ENCODE results near the gene ARHGAP27.
"Not testable (repeated sequence)": the region's sequence is repeated elsewhere in the genome, so short reads cannot be mapped to it uniquely, and the experiment has no call there.

ARHGAP27 gene, protein sequence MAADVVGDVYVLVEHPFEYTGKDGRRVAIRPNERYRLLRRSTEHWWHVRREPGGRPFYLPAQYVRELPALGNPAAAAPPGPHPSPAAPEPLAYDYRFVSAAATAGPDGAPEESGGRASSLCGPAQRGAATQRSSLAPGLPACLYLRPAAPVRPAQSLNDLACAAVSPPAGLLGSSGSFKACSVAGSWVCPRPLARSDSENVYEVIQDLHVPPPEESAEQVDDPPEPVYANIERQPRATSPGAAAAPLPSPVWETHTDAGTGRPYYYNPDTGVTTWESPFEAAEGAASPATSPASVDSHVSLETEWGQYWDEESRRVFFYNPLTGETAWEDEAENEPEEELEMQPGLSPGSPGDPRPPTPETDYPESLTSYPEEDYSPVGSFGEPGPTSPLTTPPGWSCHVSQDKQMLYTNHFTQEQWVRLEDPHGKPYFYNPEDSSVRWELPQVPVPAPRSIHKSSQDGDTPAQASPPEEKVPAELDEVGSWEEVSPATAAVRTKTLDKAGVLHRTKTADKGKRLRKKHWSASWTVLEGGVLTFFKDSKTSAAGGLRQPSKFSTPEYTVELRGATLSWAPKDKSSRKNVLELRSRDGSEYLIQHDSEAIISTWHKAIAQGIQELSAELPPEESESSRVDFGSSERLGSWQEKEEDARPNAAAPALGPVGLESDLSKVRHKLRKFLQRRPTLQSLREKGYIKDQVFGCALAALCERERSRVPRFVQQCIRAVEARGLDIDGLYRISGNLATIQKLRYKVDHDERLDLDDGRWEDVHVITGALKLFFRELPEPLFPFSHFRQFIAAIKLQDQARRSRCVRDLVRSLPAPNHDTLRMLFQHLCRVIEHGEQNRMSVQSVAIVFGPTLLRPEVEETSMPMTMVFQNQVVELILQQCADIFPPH

GRCh38 chr17:45432405-45433158 lies at the start of gene ARHGAP27:
ARHGAP27 (minus strand) TSS chr17:45432870; CDS start chr17:45430279, 2,591 bp downstream.
- no peak for FAIRE-seq
- DNase-seq (ENCODE audit: insufficient read length, low spot score), result no peak

GRCh38 chr17:45482317-45482716 lies 49.6 kb upstream of the ARHGAP27 start:
- not testable (repeated sequence) for DNase-seq (ENCODE audit: insufficient read length, low spot score); FAIRE-seq

GRCh38 chr17:45475436-45475835 lies 42.8 kb upstream of the ARHGAP27 start:
- FAIRE-seq; DNase-seq (ENCODE audit: insufficient read length, low spot score): not testable (repeated sequence)

DNA sequence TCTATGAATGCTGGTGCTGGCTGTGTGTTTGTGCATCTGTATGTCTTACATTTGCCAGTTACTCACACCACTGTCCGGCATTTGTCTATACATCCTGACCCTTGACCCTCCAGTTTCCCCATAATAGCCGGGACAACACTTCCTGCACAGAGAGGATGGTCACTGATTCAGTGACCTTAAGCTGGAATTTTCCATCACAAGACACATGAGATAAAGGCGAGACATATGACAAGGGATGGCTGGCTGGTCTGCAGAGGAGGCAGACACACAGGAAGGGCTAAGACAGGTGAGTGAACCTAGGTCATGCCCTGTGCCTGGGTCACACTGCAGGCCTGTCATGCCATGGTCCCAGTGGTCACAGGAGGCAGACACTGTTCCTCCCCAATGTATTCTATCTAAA lies 39.6 kb upstream of the ARHGAP27 start:
- not testable (repeated sequence) for FAIRE-seq; DNase-seq (ENCODE audit: insufficient read length, low spot score)

DNA sequence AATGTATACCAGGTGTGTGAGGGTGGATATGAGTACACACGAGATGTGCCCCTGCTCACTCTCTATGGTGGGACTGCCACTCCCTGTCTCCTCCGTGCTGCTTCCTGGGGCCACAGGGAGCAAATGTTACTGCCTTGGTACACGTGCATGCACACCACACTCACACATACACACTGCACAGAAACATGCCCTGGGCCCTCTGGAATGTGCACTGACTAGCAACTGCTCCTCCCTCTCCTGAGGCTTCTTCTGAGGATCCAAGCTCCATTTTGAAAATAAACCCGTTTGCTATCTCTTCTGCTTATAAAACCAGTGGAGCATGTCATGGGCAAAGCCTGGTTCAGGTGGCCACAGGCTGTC lies 36.5 kb upstream of the ARHGAP27 start:
- not testable (repeated sequence) for DNase-seq (ENCODE audit: insufficient read length, low spot score); FAIRE-seq

DNA sequence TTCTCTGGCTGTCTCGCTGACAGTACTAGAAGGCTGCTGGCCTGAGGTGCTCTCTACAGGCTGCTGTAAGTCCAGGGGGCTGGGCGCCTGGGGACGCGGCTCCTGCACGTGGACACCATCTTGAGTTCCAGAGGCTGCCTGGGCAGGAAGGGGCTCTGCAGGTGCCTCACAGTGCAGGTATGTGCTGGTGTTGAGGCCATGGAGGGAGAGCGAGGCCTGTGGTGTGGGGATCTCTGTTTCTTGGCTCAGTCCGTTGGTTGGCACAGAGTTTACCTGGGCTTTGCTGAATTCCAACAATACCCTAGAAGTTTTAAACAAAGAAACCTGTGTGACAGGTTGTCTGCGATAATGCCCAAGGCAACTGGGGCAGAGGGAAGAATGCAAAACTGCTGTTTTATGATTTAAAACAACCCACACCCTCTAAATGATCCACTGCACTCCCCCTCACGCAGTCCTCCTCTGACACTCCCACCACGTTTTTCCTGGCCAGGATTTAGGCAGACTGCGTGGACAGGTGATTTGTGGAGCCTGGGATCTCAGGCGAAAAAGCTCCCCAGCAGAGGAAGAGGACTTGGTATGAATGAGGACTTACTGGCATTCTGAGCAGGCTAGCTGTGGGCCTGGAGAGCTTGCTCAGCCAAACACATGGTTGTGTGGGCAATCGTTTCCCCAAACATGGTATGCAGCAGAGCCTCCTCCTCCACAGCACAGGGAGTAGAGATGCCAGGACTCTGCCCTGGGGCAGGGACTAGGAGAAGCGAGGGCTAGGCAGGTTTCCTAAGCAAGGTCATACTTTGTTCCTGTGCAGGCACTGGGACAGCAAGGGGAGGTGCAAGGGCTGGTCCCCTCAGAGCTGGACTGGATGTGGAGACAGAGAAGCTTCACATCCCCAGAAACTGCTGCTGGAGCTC lies 35.9 kb upstream of the ARHGAP27 start:
- FAIRE-seq; DNase-seq (ENCODE audit: insufficient read length, low spot score): not testable (repeated sequence)

GRCh38 chr17:45461524-45462327 lies 29.1 kb upstream of the ARHGAP27 start:
- DNase-seq (ENCODE audit: insufficient read length, low spot score), result not testable (repeated sequence)
- peak; percentile 59 for FAIRE-seq

- not testable (repeated sequence) for FAIRE-seq; DNase-seq (ENCODE audit: insufficient read length, low spot score)
These were observed 27.8 kb upstream of the ARHGAP27 start for GRCh38 chr17:45460422-45460821.

GRCh38 chr17:45454341-45454740 lies 21.7 kb upstream of the ARHGAP27 start:
- FAIRE-seq; DNase-seq (ENCODE audit: insufficient read length, low spot score): not testable (repeated sequence)

DNA sequence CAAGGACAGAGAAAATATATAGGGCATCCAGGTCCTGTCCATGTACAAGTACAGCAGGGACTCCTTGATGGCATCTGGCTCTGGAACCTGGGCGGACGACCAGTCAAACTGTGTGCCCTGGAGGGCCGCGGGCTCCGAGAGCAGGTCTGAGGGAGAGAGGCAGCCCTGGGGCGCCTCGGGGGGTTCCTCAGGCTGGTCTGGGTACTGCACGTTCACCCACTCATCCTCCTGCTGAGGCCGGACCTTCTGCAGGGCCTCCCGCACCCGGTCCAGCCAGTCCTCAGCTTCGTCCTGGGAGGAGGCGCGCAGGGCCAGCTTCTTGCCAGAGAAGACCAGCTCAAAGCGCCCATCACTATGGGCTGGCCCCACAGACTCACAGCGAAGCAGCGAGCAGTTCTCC lies 21.1 kb upstream of the ARHGAP27 start:
- not testable (repeated sequence) for DNase-seq (ENCODE audit: insufficient read length, low spot score); FAIRE-seq

DNA sequence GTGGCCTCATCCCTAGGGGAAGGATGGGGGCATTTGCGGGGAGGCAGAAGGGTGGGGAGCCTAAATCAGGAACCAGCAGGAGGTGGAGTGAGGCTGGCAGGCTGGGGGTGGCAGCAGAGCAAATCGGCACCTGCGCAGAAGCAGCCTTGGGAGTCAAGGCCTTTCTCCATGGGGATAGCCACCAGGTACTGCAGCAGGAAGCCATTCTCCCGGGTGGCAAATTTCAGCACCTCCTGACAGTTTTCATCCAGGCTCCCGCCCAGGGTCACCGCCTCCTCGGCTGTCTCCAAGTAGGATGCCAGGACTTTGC lies 20.5 kb upstream of the ARHGAP27 start:
- DNase-seq (ENCODE audit: insufficient read length, low spot score); FAIRE-seq: not testable (repeated sequence)

GRCh38 chr17:45452329-45453224 lies 19.9 kb upstream of the ARHGAP27 start:
- peak; percentile 18 for FAIRE-seq
- DNase-seq (ENCODE audit: insufficient read length, low spot score), result not testable (repeated sequence)

- not testable (repeated sequence) for DNase-seq (ENCODE audit: insufficient read length, low spot score)
- FAIRE-seq, result peak; percentile 77
These were observed 19.0 kb upstream of the ARHGAP27 start for GRCh38 chr17:45451660-45452059.

DNA sequence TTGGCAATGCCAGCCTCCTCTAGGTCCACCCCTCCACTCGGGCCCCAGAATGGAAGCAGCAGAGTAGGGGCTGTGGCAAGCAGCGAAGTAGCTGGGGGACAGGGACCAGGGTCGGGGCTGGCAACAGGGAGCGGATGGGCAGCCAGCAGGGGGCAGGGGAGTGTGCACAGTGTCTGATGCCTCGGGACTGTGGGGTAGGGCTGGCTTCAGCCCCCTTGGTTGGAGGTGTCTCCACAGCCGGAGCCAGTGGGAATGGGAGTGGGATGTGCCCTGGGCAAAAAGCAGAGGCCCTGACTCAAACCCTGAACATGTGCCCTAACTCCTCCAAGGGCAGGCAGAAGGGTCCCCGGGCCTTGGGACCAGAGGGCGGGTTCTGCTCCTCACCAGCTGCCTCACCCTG lies 18.5 kb upstream of the ARHGAP27 start:
- FAIRE-seq (no peak), DNase-seq (ENCODE audit: insufficient read length, low spot score) (no peak)

- FAIRE-seq, result not testable (repeated sequence)
These were observed 17.1 kb upstream of the ARHGAP27 start for GRCh38 chr17:45449708-45450329.

DNA sequence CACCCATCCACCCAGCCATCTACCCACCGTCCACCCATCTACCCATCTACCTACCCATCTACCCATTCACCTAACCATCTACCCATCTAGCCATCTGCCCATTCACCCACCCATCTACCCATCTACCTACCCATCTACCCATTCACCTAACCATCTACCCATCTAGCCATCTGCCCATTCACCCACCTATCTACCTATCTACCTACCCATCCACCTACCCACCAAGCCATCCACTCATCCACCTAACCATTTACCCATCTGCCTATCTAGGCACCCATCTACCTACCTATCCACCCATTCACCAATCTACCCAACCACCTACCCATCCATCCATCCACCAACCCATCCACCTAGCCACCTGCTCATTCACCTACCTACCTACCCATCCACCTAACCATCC lies 16.6 kb upstream of the ARHGAP27 start:
- not testable (repeated sequence) for FAIRE-seq; DNase-seq (ENCODE audit: insufficient read length, low spot score)

More at GRCh38 chr17:45449708-45450329, 17.1 kb upstream of the ARHGAP27 start:
- DNase-seq (ENCODE audit: insufficient read length, low spot score), result not testable (repeated sequence)

DNA sequence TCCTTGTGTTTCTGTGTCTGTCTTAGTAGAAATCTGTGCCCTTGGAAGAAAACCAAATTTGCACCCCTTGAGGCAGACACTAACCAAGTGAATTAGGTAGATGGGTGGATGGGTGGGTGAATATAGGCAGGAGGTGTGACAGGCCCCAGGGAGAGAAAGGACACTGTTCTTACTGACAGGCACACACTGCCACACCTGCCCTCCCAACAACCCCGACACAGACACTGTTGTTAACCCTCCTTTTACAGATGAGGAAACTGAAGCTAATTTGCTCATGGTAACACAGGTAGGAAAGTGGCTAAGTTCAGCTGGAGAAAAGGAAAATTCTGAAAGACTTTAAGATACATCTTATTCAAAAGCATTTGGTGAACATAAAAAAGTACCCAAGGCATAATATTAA lies 15.8 kb upstream of the ARHGAP27 start:
- FAIRE-seq; DNase-seq (ENCODE audit: insufficient read length, low spot score): not testable (repeated sequence)
